Activated T-helper 1 cell treated with Interleukin-2 at 50 U/mL for 16 hours (primary cell): ENCODE measurements around the gene PDK1.
"Not testable (repeated sequence)": the region's sequence is repeated elsewhere in the genome, so short reads cannot be mapped to it uniquely, and the experiment has no call there.

Experiments
- DNase-seq: peaks from one replicate; pipeline ENCODE4 v3.0.0-alpha.2; 2020; ENCODE audit warnings: low read depth

Gene PDK1

GRCh38 chr2:172552547-172553291, 3.2 kb upstream of the PDK1 start:
- no peak for DNase-seq

- DNase-seq, result no peak
Measured at GRCh38 chr2:172554352-172555271, 1.3 kb upstream of the PDK1 start.

GRCh38 chr2:172555272-172555521, 693 bp upstream of the PDK1 start:
- no peak for DNase-seq

- peak; percentile 43 for DNase-seq
Measured at GRCh38 chr2:172556284-172557033, 569 bp downstream of the PDK1 start.

GRCh38 chr2:172558372-172558771, 2.5 kb downstream of the PDK1 start:
- DNase-seq, result no peak

GRCh38 chr2:172560721-172561120, 4.8 kb downstream of the PDK1 start:
- DNase-seq, result no peak

GRCh38 chr2:172561270-172561669, 5.4 kb downstream of the PDK1 start:
- DNase-seq, result no peak

GRCh38 chr2:172562298-172562697, 6.4 kb downstream of the PDK1 start:
- DNase-seq, result no peak

GRCh38 chr2:172564376-172564775, 8.5 kb downstream of the PDK1 start:
- no peak for DNase-seq

- no peak for DNase-seq
Measured at GRCh38 chr2:172571245-172571644, 15.4 kb downstream of the PDK1 start.

- DNase-seq, result no peak
Measured at GRCh38 chr2:172572981-172573380, 17.1 kb downstream of the PDK1 start.

- no peak for DNase-seq
Measured at GRCh38 chr2:172574965-172575364, 19.1 kb downstream of the PDK1 start.

- DNase-seq, result no peak
Measured at GRCh38 chr2:172578054-172578453, 22.2 kb downstream of the PDK1 start.

GRCh38 chr2:172578860-172579512, 23.1 kb downstream of the PDK1 start:
- no peak for DNase-seq

- DNase-seq, result no peak
Measured at GRCh38 chr2:172580544-172580943, 24.7 kb downstream of the PDK1 start.

- DNase-seq, result no peak
Measured at GRCh38 chr2:172582656-172583055, 26.8 kb downstream of the PDK1 start.

GRCh38 chr2:172586245-172586891, 30.5 kb downstream of the PDK1 start:
- no peak for DNase-seq

GRCh38 chr2:172587231-172587630, 31.3 kb downstream of the PDK1 start:
- DNase-seq, result not testable (repeated sequence)

- no peak for DNase-seq
Measured at GRCh38 chr2:172588931-172589330, 33.0 kb downstream of the PDK1 start.

- not testable (repeated sequence) for DNase-seq
Measured at GRCh38 chr2:172591386-172591785, 35.5 kb downstream of the PDK1 start.

- DNase-seq, result not testable (repeated sequence)
Measured at GRCh38 chr2:172592190-172592589, 36.3 kb downstream of the PDK1 start.

GRCh38 chr2:172596776-172597175, 40.9 kb downstream of the PDK1 start:
- no peak for DNase-seq
